Pericardium fibroblast (primary cell): Measurements from ENCODE around the gene PAX6. TPM values are rescaled to one million over a fixed set of nuclear protein-coding genes. Genes with fewer than 3 reads are reported as not detected.

ENCODE experiments used
- total RNA-seq: library from RNA; depleted of rRNA; stranded (reverse); fragments of >200 nt; gene quantifications from 2 replicates; pipeline ENCODE4 v1.2.3, GENCODE V29; 2015

The PAX6 gene
- total RNA-seq, result not detected in 2 replicates

DNA sequence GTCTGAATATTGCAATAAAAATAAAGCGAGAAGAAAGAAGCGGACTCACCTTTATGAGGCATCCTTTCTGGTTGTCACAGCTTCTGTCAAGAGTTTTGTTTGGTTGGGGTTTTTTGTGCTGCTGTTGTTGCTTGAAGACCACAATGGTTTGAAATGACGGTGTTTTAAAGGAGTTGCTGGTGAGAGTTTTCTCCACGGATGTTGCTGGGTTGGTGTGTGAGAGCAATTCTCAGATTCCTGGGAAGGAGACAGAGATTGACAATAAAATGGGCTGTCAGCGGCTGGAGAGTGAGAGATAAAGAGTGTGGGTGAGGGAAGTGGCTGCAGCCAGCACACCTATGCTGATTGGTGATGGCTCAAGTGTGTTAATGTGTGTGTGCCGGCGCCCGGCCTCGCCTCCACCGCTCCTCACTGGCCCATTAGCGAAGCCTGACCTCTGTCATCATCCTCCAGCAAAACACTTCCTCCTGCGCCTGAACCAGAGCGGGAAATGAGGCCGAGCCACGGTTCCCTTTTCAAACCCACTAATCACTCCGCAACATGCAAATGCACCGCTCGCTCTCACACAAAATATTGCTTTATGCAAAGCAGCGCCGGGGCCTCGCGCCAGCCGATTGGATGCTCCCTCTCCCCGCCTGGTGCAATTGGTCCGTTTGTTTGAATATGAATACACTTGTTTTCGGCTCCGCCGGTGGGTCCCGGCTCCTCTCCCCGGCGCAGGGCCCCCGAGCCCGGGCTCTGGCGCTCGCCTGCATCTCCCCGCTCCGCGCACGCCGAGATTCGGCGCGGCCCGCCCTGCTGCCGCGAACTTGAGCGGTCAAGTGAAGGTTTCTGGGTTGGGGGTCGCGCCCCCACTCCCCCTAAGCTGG is at the start of gene PAX6:
Gene PAX6 (minus strand): TSS at position 544 of the 869 bp plus-strand sequence. CDS start 4,911 bp downstream, outside the sequence.

